NCI-H82 treated with DMSO at 0.1 percent for 48 hours (cell line): ENCODE data around the gene MARCHF10.

ENCODE experiments used
- DNase-seq: peaks from one replicate; lab custom pipeline; 2025; ENCODE audit not compliant: unreplicated experiment; lab: John Stamatoyannopoulos, UW

The MARCHF10 gene

GRCh38 chr17:62822080-62822904 lies 14.2 kb upstream of the MARCHF10 start:
- no peak for DNase-seq

DNA sequence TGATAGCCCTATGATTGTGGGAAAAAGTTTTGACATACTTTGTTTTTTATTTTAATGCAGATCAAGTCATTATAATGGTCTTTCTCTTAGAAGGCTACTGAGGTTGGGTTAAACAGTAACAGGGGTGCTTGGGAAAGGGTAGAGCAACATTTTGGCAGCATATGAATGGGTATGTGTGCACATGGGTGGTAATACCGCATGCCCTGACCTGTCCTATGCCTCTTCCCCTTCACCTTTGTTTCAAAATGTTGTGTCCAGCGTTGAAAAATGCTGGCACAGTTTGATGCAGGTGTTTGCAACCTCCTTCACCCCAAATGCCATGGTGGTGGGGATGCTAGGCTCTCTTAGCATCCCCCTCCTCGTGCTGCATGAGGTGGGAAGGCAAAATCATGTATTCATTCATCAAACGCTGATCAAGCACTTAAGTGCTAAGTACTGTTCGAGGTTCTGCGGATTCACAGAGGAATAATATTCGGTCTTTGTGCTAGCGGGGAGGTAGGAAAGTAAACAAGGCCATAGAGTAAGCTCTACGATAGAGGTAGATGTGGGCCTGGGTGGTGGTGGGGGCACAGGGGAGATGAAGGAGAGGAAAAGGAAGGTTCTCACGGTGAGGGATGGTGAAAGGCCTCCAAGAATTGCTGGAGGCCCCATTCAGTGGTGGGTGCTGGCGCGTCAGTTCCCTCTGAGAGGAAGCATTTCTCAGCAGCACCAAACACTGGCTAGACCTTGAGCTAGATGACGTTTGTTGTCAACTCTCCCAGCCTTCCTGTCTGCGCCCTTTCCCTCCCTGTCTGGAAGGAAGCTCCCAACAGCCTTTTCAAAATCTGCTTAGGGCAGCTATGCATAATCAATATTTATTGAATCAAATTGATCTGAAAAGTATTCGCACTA lies 13.3 kb upstream of the MARCHF10 start:
- DNase-seq = no peak

GRCh38 chr17:62819511-62820221 lies 11.6 kb upstream of the MARCHF10 start:
- no peak for DNase-seq

DNA sequence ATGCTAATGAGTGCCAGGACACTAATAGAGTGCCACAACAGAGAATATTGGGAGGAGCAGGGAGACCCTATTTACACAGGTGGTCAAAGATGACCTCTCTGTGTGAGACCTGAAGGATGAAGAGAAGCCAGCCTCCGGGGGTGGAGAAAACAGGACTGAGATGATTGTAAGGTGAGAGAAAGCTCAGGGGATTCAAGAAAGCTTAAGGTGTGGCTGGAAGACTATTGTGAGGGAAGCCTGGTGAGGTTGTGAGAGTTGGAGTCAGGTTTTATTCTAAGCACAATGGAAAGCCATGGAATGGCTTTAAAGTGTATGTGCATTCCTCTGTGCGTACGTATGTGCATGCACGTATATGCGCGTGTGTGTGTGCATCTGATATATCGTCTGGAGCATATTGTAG lies 10.4 kb upstream of the MARCHF10 start:
- no peak for DNase-seq

DNA sequence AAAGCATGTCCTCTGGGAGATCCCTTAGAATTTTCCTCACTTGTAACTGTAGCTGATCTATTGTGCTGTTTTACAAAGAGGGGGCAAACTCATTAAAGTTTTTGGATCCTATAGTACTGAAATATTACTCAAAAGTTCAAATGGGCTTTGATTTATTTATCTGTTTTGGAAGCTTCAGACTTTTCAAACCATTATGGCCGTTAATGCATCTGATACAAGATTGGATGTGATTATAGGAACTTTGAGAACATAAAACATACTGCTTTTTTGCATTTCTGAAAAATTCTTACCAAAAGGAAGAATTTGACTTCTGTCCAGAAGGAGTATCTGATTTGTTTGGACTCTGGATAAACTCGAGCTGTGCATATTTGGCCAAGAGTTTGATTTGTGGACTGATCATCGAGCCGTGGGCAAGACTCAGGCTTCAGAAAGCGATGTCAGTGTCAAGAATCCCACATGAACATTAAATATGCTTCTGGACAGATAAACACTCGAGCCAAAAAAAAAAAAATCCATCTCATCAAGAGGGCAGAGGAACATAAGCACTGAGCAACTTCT lies 8.2 kb upstream of the MARCHF10 start:
- DNase-seq = no peak

- no peak for DNase-seq
Observed at GRCh38 chr17:62809656-62810055, 1.5 kb upstream of the MARCHF10 start.

DNA sequence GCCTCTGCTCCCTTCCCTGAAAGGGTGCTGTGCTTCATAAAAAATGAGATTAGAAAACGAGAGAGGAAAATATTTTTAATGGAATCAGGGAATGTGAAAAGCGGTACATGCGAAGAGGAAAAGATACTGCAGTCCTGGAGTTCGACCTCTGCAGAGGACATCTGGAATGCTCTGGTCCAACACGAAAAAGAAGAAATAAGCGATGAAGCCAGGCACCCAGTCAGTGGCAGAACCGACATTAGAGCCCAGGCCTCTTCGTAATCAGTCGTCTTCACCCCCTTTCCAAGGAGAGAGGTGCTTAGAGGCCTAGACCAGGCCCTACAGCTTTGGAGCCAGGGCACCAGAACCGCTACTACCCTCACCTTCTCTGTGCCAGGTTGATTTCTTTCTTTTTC lies 459 bp upstream of the MARCHF10 start:
- DNase-seq = no peak

DNA sequence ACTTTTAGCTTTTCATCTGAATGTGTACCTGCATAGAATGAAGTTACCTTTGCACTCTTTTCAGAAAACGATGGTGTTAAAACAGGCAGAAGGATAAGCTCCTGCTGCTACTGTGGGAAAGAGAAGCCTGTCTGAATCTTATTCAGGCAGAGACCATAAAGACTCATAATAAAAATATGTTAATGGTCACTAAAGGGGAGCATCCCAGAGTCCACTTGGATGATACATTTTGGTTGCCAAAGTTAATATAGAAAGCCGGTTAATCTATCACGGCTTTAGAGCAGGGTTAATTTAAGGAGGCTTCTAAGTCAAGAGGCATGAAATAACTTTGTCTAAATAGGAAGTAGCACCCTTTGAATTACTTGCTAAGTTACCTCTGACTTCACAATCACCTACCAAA lies 2.9 kb downstream of the MARCHF10 start:
- DNase-seq = no peak

- no peak for DNase-seq
Observed at GRCh38 chr17:62804822-62805221, 3.3 kb downstream of the MARCHF10 start.

DNA sequence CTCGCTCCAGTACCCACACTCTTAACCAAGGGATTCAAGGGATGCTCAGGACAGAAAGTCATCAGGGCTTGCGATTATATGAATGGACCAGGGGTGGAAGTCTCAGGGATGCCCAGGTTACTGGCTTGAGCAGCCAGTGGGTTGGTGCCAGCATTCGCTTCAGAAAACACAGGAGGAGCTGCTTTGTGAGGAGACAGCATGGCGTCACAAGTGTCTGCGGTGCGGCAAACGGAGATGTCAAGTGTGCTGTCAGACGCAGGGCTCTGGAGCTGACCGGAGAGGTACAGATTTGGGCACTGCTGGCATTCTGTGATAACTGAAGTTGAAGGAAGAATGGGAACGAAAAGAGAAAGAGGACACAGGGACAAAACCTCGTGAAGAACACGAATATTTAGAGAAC lies 4.1 kb downstream of the MARCHF10 start:
- no peak for DNase-seq

- DNase-seq = no peak
Observed at GRCh38 chr17:62802561-62803205, 5.4 kb downstream of the MARCHF10 start.

DNA sequence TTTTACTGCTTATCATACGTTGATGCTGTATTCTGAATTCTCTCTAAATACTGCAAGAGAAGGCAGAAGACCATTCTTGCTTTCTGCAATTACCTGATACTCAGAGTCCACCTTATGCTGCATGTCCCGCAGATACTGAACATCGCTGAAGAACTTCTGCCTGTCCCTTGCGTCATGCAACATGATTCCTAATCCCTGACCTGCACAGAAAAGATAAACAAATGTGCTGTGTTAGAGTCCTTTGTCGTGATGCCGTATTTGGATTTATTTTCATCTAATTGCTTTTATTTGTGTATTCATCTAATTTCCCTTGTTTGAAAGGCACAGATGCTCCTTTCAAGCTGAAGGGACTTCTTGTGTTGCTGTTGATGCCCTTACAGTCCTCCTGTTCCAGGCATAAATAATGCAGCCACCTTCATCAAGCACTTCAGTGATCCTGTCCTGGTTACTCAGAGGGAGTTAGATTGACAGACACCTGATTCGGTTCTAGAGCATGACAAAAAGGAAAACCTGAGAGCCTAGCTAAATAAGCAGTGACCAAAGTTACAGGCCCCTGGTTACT lies 6.5 kb downstream of the MARCHF10 start:
- no peak for DNase-seq

- DNase-seq = no peak
Observed at GRCh38 chr17:62800585-62800984, 7.5 kb downstream of the MARCHF10 start.

DNA sequence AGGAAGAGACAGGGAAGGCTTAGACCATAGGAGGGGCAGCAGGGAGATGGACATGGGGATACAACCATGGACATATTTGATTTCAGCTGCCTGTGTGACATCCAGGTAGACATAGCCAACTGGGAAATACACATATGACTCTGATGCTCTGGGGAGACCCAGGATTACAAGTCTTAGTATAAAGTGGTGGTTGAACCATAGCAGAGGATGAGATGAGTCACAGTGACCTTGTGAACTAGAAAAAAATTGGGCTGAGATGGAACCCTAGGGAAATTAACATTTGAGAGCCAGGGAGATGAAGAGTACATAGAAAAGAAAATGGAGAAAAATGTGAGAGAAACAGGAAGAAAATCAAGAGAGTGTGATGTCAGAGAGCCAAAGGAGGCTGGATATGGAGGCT lies 10.2 kb downstream of the MARCHF10 start:
- DNase-seq = no peak

DNA sequence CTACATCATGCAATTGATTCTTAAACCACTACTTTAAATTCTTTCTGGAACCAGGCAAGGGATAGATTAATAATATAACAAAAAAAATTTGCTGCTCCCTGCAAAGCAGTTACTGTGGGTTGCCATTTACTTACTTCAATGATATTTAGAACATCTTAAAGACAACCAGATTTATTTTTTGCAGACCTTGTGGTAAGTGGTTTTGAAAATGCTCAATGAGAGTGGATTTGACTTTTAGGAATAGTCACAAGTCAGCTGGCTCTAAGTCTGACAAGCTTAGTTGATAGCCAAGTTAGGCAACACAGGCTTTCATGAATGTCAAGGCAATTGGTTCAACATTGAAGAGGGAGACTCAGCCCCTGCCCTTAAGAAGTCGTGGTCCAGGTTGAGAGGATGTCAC lies 11.8 kb downstream of the MARCHF10 start:
- DNase-seq = no peak

- DNase-seq = no peak
Observed at GRCh38 chr17:62794666-62794971, 13.5 kb downstream of the MARCHF10 start.

DNA sequence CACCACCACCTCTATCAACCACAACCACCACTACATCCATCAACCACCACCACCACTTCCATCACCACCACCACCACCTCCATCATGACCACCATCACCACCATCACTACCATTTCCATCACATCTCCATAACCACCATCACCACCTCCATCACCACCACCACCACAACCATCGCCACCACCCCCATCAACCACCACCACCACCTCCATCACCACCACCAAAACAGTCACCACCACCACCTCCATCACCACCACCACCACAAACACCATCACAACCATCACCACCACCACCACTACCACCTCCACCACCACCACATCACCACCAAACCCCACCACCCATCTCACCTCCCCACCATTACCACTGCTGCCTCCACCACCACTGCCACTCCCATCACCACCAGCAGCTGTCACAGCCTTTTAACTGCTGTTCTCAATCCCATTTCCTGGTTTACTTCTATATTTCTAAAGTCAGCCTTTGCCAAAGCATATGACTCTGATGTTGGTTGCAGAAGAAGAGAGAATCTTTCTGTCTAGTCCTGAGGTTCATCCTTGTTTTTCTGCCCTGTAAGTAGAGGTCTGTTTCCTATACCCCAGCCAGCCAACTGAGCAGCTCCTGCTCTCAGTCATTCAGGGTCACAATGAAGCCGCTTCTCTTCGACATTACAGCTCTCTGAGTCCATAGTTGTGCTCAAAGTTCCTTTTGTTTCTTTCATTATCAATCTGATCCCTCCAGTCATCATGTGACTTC lies 14.0 kb downstream of the MARCHF10 start:
- DNase-seq = no peak

- DNase-seq = no peak
Observed at GRCh38 chr17:62792447-62792800, 15.7 kb downstream of the MARCHF10 start.

GRCh38 chr17:62791767-62792446 lies 16.2 kb downstream of the MARCHF10 start:
- DNase-seq = no peak
